Upper lobe of right lung (tissue), 1 donor: ENCODE results near the gene EIPR1. TPM values are rescaled to one million over a fixed set of nuclear protein-coding genes. Genes with fewer than 3 reads are reported as not detected.
A peak's percentile ranks its signal among the peaks of the same experiment; 100 is the strongest.

Source experiments
- ATAC-seq: fragments of 200-7000 bp; cut with Tn5 transposase; one replicate; pipeline ENCODE4 v1.9.1; 2020; ENCODE audit warnings: mild to moderate bottlenecking, moderate library complexity
- DNase-seq: peaks from one replicate; pipeline ENCODE4 v3.0.0-alpha.2; 2020
- H3K27ac ChIP-seq: fragments of 200-600 bp; one replicate; pipeline ENCODE4 v1.8.0; 2022
- H3K27me3 ChIP-seq: fragments of 200-600 bp; one replicate; pipeline ENCODE4 v1.8.0; 2022; ENCODE audit warnings: mild to moderate bottlenecking
- H3K36me3 ChIP-seq: fragments of 200-600 bp; one replicate; pipeline ENCODE4 v1.8.0; 2022
- H3K4me1 ChIP-seq: fragments of 200-600 bp; one replicate; pipeline ENCODE4 v1.8.0; 2022
- H3K4me3 ChIP-seq: fragments of 200-600 bp; one replicate; pipeline ENCODE4 v1.8.0; 2022; ENCODE audit warnings: mild to moderate bottlenecking
- H3K9me3 ChIP-seq: fragments of 200-600 bp; one replicate; pipeline ENCODE4 v1.8.0; 2022
- CTCF ChIP-seq: fragments of 200-600 bp; IDR thresholded peaks from one replicate; pipeline ENCODE4 v1.8.0; 2022; ENCODE audit warnings: antibody characterized with exemption
- intact Hi-C: fragments of 100-400 bp; cut with DNase I; formaldehyde crosslinking; loops from one replicate; pipeline ENCODE4 v1.11.0; 2022
- total RNA-seq: library from RNA; stranded (reverse); fragmentation: NEBNext Ultra II Directional; extraction: Animal tissue kit (Norgen Biotek cat#: 25700); gene quantifications from one replicate; pipeline ENCODE4 v1.2.1, GENCODE V29; 2021
- donor health status: DM: no; HTN: yes; CAD: no; lungs with severe emphysema.

EIPR1 gene
- total RNA-seq, 1 donor from 2014 or later, result 16.6 TPM

GRCh38 chr2:3317277-3317685 lies 60.3 kb downstream of the EIPR1 start:
- Histone ChIP-seq H3K27me3 (no peaks in the 10 kb centered on the region), H3K9me3 (no peaks in the 10 kb centered on the region), H3K27ac (no peak overlapping the region), H3K4me3 (no peak overlapping the region), H3K4me1 (no peaks in the 10 kb centered on the region), H3K36me3 (no peaks in the 10 kb centered on the region)
- TF ChIP-seq CTCF, result no peak
- ATAC-seq (no peak), DNase-seq (peak; percentile 56)
- intact Hi-C loops, result no loop called here

GRCh38 chr2:3316456-3317276 lies 61.0 kb downstream of the EIPR1 start:
- Histone ChIP-seq H3K4me1 (no peaks in the 10 kb centered on the region), H3K9me3 (no peaks in the 10 kb centered on the region), H3K27me3 (no peaks in the 10 kb centered on the region), H3K4me3 (no peak overlapping the region), H3K27ac (no peak overlapping the region), H3K36me3 (no peaks in the 10 kb centered on the region)
- DNase-seq (no peak), ATAC-seq (no peak)
- intact Hi-C loops, result no loop called here
- no peak for TF ChIP-seq CTCF

GRCh38 chr2:3314626-3315025 lies 63.0 kb downstream of the EIPR1 start:
- DNase-seq (no peak), ATAC-seq (no peak)
- Histone ChIP-seq H3K27ac (no peak overlapping the region), H3K4me3 (no peak overlapping the region), H3K4me1 (no peaks in the 10 kb centered on the region), H3K9me3 (no peaks in the 10 kb centered on the region), H3K27me3 (no peaks in the 10 kb centered on the region), H3K36me3 (no peaks in the 10 kb centered on the region)
- TF ChIP-seq CTCF, result no peak
- intact Hi-C loops, result no loop called here

GRCh38 chr2:3313781-3314375 lies 63.7 kb downstream of the EIPR1 start:
- no peak for DNase-seq
- intact Hi-C loops, result no loop called here
- H3K27me3 ChIP-seq, result no peaks in the 10 kb centered on the region
- no peaks in the 10 kb centered on the region for H3K4me1 ChIP-seq
- H3K9me3 ChIP-seq, result no peaks in the 10 kb centered on the region
- no peak overlapping the region for H3K27ac ChIP-seq
- ATAC-seq, result peak; percentile 11
- no peaks in the 10 kb centered on the region for H3K36me3 ChIP-seq
- H3K4me3 ChIP-seq, result no peak overlapping the region
- TF ChIP-seq CTCF, result no peak

GRCh38 chr2:3312576-3313345 lies 64.9 kb downstream of the EIPR1 start:
- Histone ChIP-seq H3K27ac (no peak overlapping the region), H3K36me3 (no peaks in the 10 kb centered on the region), H3K27me3 (no peaks in the 10 kb centered on the region), H3K9me3 (no peaks in the 10 kb centered on the region), H3K4me3 (no peak overlapping the region), H3K4me1 (no peaks in the 10 kb centered on the region)
- TF ChIP-seq CTCF, result no peak
- DNase-seq, result no peak
- intact Hi-C loops, result no loop called here
- no peak for ATAC-seq
